ENCODE data around the gene TAF5L. TPM values are rescaled to one million over a fixed set of nuclear protein-coding genes. Genes with fewer than 3 reads are reported as not detected.

Gene TAF5L
- total and polyA plus RNA-seq, 2 of the 4 experiments (the other 2 are of a cell fraction) = 17.9 to 18.6 TPM

GRCh38 chr1:229661022-229661877 lies 35.3 kb upstream of the TAF5L start:
- Histone ChIP-seq H3K18ac (ENCODE audit: low read depth, low read length) (no peak overlapping the region), H2BK20ac (ENCODE audit: low read depth, low read length) (no peak overlapping the region), H3K79me1 (ENCODE audit: low read depth in 1 of 2, low read length in 2 of 2) (no peaks in the 10 kb centered on the region), H3K9me1 (ENCODE audit: insufficient read depth, low read length) (peaks cover 6% of the 10 kb centered on the region; the same call in 1 of the 2 replicates), H3K4me1 (ENCODE audit: control insufficient read depth, insufficient read depth, low read length) (peaks cover 6% of the 10 kb centered on the region), H2AK5ac (ENCODE audit: low read depth, low read length) (no peak overlapping the region), H3K4me2 (ENCODE audit: low read depth, low read length) (no peak overlapping the region), H4K8ac (ENCODE audit: low read depth in 2 of 2, low read length in 2 of 2) (no peak overlapping the region), H3K56ac (ENCODE audit: extremely low read depth, insufficient read depth, low read length) (no peak overlapping the region), H2AK9ac (replicated peaks; ENCODE audit: low read depth, low read length, poor library complexity) (no peak overlapping the region), H3K23ac (ENCODE audit: low read depth, low read length) (no peak overlapping the region), H3K4ac (ENCODE audit: low read depth, low read length) (no peak overlapping the region), H2BK5ac (ENCODE audit: low read depth, low read length, poor library complexity, severe bottlenecking) (no peak overlapping the region), H4K91ac (ENCODE audit: insufficient read depth, low read depth, low read length) (no peak overlapping the region), H3K14ac (replicated peaks; ENCODE audit: low read depth, low read length) (no peak overlapping the region), H2AFZ (replicated peaks; ENCODE audit: low read length, poor library complexity) (peak overlapping the region; percentile 46), H3K36me3 (ENCODE audit: control insufficient read depth, insufficient read depth, low read length) (peaks cover 6% of the 10 kb centered on the region; the same call in 1 of the 2 replicates), H3K27me3 (ENCODE audit: control insufficient read depth, insufficient read depth, low read length) (no peaks in the 10 kb centered on the region), H2BK120ac (ENCODE audit: low read depth, low read length) (no peak overlapping the region), H3K9ac (ENCODE audit: low read depth, low read length) (no peak overlapping the region), H2BK15ac (ENCODE audit: low read depth, low read length) (no peak overlapping the region), H4K5ac (ENCODE audit: low read depth, low read length) (no peak overlapping the region), H3K9me3 (ENCODE audit: control insufficient read depth, insufficient read depth, low read length) (no peaks in the 10 kb centered on the region), H3K4me3 (ENCODE audit: insufficient read depth, low read depth, low read length) (no peak overlapping the region), H4K20me1 (ENCODE audit: insufficient read depth, low read length) (no peaks in the 10 kb centered on the region), H3K27ac (ENCODE audit: insufficient read depth, low read length) (no peak overlapping the region)
- peak; percentile 65 for DNase-seq
- CTCF ChIA-PET = interaction anchor here (0.7 to 1.0 kb wide), 5 partner anchors 12 to 645 kb away, joined by 3 to 5 read pairs (median 3); no protein-coding TSS in a partner anchor
- POLR2A ChIA-PET (ENCODE audit: unreplicated experiment) = no interaction called here
- in situ Hi-C loops (cut with MboI; ENCODE audit: low sequenced_read_pairs) (loop anchor here (10.0 kb wide), 1 partner anchor 654 kb away; no protein-coding TSS in a partner anchor), intact Hi-C loops (cut with micrococcal nuclease) (loop anchor here (1.0 to 10.0 kb wide), 5 partner anchors 194 to 649 kb away; partner anchors contain the start of gene GALNT2), dilution Hi-C loops (cut with HindIII; ENCODE audit: low sequenced_read_pairs, unreplicated experiment) (no loop called here)
- ATAC-seq (ENCODE audit: low read depth) = peak; percentile 92
- BruUV-seq (replicated peaks) = no TSS peak
- 58% methylated on average over 10 of the region's 19 CpGs; no CpG with 5 or more reads in 1 of the 2 experiments for WGBS, 2 experiments (ENCODE audit: extremely low coverage in 2 of 2, insufficient read length in 1 of 2)
- TF ChIP-seq MAZ (IDR thresholded peaks at IDR 0.05; ENCODE audit: borderline replicate concordance, low read depth, low read length) (no peak), RFX5 (IDR thresholded peaks at IDR 0.05; ENCODE audit: low read depth, low read length) (no peak), POLR2A (IDR thresholded peaks at IDR 0.05; ENCODE audit: low read depth, low read length) (no peak), CTCF (conservative IDR thresholded peaks at IDR 0.05; ENCODE audit: low read depth, low read length) (peak; percentile 84), ELK1 (IDR thresholded peaks at IDR 0.05; ENCODE audit: borderline replicate concordance, low read depth, low read length) (no peak), CEBPB (IDR thresholded peaks at IDR 0.05; ENCODE audit: low read depth, low read length) (no peak), MXI1 (IDR thresholded peaks at IDR 0.05; ENCODE audit: borderline replicate concordance, low read depth, low read length) (no peak), MAFK (IDR thresholded peaks at IDR 0.05; ENCODE audit: low read depth, low read length) (no peak), USF2 (IDR thresholded peaks at IDR 0.05; ENCODE audit: low read depth, low read length) (no peak), NFE2L2 (IDR thresholded peaks at IDR 0.05; ENCODE audit: low read depth, low read length) (no peak), RAD21 (IDR thresholded peaks at IDR 0.05; ENCODE audit: low read length) (peak; percentile 85), SMC3 (IDR thresholded peaks at IDR 0.05; ENCODE audit: low read depth, low read length) (peak; percentile 83), BHLHE40 (IDR thresholded peaks at IDR 0.05; ENCODE audit: low read depth, low read length) (no peak), RCOR1 (IDR thresholded peaks at IDR 0.05; ENCODE audit: insufficient replicate concordance, low read length) (no peak)
